Type B pancreatic cell (in vitro differentiated cells): ENCODE data around the gene OR2V2. TPM values are rescaled to one million over a fixed set of nuclear protein-coding genes. Genes with fewer than 3 reads are reported as not detected.

ENCODE experiments used
- DNase-seq: peaks from one replicate; pipeline ENCODE4 v3.0.0; 2021; ENCODE audit warnings: mixed read lengths; ENCODE audit not compliant: unreplicated experiment; ENCODE audit errors: extremely low spot score
- H3K27ac Mint-ChIP-seq: 2 replicates; pipeline ENCODE4 v1.8.0; 2021; ENCODE audit warnings: mild to moderate bottlenecking, mixed read lengths
- H3K27me3 Mint-ChIP-seq: 2 replicates; pipeline ENCODE4 v1.8.0; 2021; ENCODE audit warnings: mixed read lengths
- H3K36me3 Mint-ChIP-seq: 2 replicates; pipeline ENCODE4 v1.8.0; 2021; ENCODE audit warnings: mixed read lengths
- H3K4me1 Mint-ChIP-seq: one replicate; pipeline ENCODE4 v1.8.0; 2021; ENCODE audit warnings: mixed read lengths; ENCODE audit not compliant: unreplicated experiment
- H3K4me3 Mint-ChIP-seq: 2 replicates; pipeline ENCODE4 v1.8.0; 2021; ENCODE audit warnings: mild to moderate bottlenecking, mixed read lengths
- H3K9me3 Mint-ChIP-seq: 2 replicates; pipeline ENCODE4 v1.8.0; 2021; ENCODE audit warnings: mixed read lengths
- CTCF ChIP-seq: fragments of 200-600 bp; sonication (generic); conservative IDR thresholded peaks from 2 replicates; pipeline ENCODE4 v1.5.0; 2021; ENCODE audit warnings: antibody characterized with exemption, mild to moderate bottlenecking
- total RNA-seq: library from RNA; stranded (reverse); gene quantifications from 2 replicates; pipeline ENCODE4 v1.2.1, GENCODE V29; 2021; ENCODE audit warnings: low replicate concordance

The OR2V2 gene
- total RNA-seq, 1 donor from 2014 or later, result not detected

DNA sequence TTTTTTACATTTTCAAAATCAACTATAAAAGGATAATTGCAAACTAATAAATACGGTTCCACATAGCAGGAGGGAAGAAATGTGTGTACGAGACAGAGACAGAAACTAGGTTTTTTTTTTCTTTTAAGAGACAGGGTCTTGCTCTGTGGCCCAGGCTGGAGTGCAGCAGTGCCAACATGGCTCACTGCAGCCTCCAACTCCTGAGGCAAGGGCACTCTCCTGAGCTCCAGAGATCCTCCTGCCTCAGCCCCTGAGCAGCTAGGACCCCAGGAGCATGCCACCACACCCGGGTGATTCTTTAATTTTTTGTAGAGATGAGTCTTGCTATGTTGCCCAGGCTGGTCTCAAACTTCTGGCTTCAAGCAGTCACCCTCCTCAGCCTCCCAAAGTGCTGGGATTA is 14.3 kb upstream of the OR2V2 start:
- DNase-seq, result no peak
- TF ChIP-seq CTCF, result no peak
- Mint-ChIP-seq H3K36me3 (no peaks in the 10 kb centered on the region), H3K27ac (no peak overlapping the region), H3K4me1 (no peaks in the 10 kb centered on the region), H3K4me3 (no peak overlapping the region), H3K9me3 (no peaks in the 10 kb centered on the region), H3K27me3 (peaks cover 64% of the 10 kb centered on the region)

- Mint-ChIP-seq H3K36me3 (no peaks in the 10 kb centered on the region), H3K27me3 (peaks cover 60% of the 10 kb centered on the region), H3K4me1 (no peaks in the 10 kb centered on the region), H3K9me3 (no peaks in the 10 kb centered on the region), H3K4me3 (no peak overlapping the region), H3K27ac (no peak overlapping the region)
- TF ChIP-seq CTCF, result no peak
- DNase-seq, result no peak
These were observed 13.7 kb upstream of the OR2V2 start for GRCh38 chr5:181133610-181134231.

GRCh38 chr5:181134259-181134658 is 13.1 kb upstream of the OR2V2 start:
- H3K4me1 Mint-ChIP-seq, result no peaks in the 10 kb centered on the region
- no peak for TF ChIP-seq CTCF
- DNase-seq, result no peak
- H3K4me3 Mint-ChIP-seq, result no peak overlapping the region
- no peaks in the 10 kb centered on the region for H3K36me3 Mint-ChIP-seq
- H3K9me3 Mint-ChIP-seq, result no peaks in the 10 kb centered on the region
- no peak overlapping the region for H3K27ac Mint-ChIP-seq
- peaks cover 59% of the 10 kb centered on the region for H3K27me3 Mint-ChIP-seq

- no peak for DNase-seq
- H3K36me3 Mint-ChIP-seq, result no peaks in the 10 kb centered on the region
- no peaks in the 10 kb centered on the region for H3K4me1 Mint-ChIP-seq
- no peaks in the 10 kb centered on the region for H3K9me3 Mint-ChIP-seq
- H3K4me3 Mint-ChIP-seq, result no peak overlapping the region
- no peak for TF ChIP-seq CTCF
- H3K27me3 Mint-ChIP-seq, result peaks cover 67% of the 10 kb centered on the region
- no peak overlapping the region for H3K27ac Mint-ChIP-seq
These were observed 10.9 kb upstream of the OR2V2 start for GRCh38 chr5:181136361-181136955.

DNA sequence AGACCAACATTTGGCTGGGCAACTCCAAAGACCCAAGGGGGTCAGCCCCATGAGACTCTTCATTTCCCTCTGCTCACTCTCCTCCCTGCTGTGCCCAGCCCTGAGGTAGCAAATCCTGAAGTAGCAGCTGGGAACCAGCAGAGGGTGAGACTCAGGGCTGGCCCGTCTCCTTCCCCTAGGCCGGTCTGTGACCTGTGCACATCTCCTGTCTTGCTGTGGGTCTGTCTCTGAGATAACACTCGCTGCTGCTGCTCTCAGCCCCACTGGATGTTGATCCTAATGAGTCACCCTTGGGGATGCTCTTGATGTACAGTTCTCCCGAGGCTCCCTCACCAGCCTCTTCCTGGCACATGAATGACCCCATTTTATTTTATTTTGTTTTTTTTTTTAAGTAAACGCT is 9.1 kb upstream of the OR2V2 start:
- TF ChIP-seq CTCF, result no peak
- Mint-ChIP-seq H3K9me3 (no peaks in the 10 kb centered on the region), H3K36me3 (no peaks in the 10 kb centered on the region), H3K4me1 (no peaks in the 10 kb centered on the region), H3K27me3 (peaks cover 68% of the 10 kb centered on the region), H3K4me3 (no peak overlapping the region), H3K27ac (no peak overlapping the region)
- DNase-seq, result no peak
